Stimulated activated CD8-positive, alpha-beta memory T cell treated with anti-CD3 and anti-CD28 coated beads, Interleukin-4, amount 100 ng/mL, for 1 hour (primary cell): ENCODE data around the gene DLGAP3.

Experiments used
- DNase-seq, 2 donors: peaks; one replicate each; pipeline ENCODE4 v3.0.0-alpha.2; 2020; ENCODE audit warnings: low read depth in 2 of 2, low spot score in 1 of 2

Gene DLGAP3

GRCh38 chr1:34869760-34870159 lies 59.7 kb downstream of the DLGAP3 start:
- DNase-seq: no peak

DNA sequence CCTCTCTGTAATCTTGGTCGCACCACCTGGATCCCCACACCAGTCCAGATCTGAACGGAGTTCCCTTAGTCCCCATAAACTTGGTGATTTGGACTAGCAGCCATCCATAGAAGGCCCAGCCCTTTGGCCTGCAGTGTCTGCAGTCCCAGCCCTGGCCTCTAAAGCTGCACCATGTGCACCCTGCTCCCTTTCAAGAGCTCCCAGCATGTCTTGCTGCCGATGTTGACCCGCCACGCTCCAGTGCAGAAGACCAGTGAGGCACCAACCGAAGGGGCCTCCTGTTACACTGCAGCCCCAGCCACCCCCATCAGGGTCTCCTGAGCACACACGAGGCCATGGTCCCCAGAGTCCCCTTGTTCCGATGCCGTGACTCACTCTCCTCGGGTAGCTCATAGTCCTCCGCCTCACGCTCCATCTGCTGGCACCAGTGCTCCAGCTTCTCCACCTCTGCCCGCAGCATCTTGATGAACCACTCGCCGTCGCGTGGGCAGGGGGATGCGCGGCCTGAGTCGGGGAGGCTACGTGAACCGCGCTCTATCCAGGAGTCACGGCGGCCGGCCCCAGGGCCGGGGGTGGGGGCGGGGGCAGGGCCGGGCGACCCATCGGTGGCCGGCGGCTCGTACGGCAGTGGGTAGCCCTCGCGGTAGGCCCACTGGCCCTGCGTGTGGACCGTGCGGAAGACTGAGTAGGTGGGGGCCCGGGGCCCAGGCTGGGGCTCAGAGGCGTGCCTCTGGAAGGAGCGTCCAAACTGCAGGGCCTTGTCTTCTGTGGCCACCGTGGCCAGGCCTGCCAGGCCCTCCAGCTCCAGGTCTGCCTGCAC lies 61.0 kb downstream of the DLGAP3 start:
- DNase-seq: no peak

DNA sequence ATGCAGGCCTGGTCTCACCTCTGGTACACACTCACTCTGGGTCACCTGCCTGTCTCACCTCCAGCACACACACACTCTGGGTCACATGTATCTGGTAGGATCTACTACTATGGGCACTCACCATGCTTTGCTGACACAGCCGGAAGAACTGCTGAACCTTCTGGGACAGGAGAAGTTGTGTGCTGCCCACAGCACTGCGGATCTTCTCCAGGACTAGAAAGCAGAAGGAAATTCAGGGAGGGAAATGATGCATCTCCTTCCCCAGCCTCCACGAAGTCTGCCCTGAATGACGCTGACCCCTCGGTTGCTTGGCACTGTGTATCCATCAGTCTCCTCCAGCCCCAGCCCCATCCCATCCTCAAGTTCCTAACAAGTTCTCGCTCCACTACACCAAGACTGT lies 62.0 kb downstream of the DLGAP3 start:
- no peak for DNase-seq

GRCh38 chr1:34866762-34867109 lies 62.7 kb downstream of the DLGAP3 start:
- DNase-seq: no peak

GRCh38 chr1:34865981-34866761 lies 63.3 kb downstream of the DLGAP3 start:
- DNase-seq: peak; percentile 90 to 91

DNA sequence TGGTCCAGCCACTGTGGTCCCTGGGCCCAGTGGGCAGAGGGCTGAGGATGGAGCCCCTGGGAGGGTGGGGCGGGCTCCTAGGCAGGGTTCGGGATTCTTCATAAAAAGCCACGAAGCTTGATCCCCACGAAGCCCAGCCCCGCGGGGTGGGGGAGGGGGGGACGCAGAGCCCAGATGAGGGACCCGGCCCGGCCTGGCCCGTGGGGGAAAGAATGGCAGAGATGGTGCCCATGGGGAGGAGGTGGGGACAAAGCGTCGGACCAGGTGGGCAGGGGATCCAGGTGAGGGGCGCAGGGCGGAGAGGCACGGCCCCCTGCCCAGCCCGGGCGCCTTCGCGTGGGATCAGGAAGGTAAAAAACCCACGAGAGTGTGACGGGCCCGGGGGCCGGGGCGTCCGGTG lies 63.9 kb downstream of the DLGAP3 start:
- no peak for DNase-seq

DNA sequence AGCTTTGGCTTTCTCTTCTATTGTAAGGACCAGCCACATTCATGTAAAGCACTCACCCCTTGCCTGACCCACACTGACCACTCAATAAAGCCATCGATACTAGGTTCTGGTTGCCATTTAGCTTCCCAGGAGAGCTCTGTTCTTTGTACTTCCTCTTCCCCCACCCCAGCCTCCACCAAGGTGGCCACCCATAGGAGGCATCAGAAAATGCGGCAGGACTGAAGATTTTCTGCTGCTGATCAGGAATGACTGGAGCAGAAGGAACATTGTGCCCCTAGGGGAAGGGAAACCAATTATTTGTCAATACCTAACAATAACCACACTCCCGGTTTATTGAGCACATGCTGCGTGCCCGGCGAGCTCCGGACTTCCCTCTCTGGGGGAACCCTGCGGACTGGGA lies 64.7 kb downstream of the DLGAP3 start:
- no peak for DNase-seq

GRCh38 chr1:34863501-34863900 lies 65.9 kb downstream of the DLGAP3 start:
- DNase-seq: no peak

- peak; percentile 83 to 84 for DNase-seq
Observed at GRCh38 chr1:34859446-34860200, 69.8 kb downstream of the DLGAP3 start, which contains the start of gene SMIM12. Gene SMIM12 (minus strand): TSS chr1:34859749. CDS start chr1:34855977, 3,772 bp downstream.

DNA sequence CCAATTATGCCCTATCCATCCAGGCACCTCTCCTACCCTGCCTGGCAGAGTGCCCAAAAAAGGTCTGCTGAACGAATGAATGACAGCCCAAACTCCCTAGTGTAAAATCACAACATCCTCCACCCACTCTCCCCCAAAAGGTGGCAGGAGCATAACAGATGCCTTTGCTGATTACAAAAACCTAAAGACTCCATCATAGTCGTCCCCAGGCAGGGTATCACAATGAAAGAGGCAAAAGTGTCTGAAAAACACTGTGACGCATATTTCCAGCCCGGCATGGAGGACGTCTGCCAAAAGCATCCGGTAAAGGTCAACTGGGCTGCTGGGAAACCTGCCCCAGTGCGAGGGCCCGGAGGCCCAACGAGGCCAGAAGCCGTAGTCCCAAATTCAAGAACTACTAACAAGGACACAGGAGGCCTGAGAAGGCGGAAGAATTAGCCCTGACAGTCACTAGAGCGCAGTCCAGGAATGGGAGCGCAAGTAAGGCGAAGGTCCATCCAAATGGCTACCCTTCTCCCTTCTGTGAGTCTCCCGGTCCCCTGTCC lies 70.5 kb downstream of the DLGAP3 start:
- DNase-seq: no peak

- DNase-seq: no peak
Observed at GRCh38 chr1:34856697-34857096, 72.8 kb downstream of the DLGAP3 start.

DNA sequence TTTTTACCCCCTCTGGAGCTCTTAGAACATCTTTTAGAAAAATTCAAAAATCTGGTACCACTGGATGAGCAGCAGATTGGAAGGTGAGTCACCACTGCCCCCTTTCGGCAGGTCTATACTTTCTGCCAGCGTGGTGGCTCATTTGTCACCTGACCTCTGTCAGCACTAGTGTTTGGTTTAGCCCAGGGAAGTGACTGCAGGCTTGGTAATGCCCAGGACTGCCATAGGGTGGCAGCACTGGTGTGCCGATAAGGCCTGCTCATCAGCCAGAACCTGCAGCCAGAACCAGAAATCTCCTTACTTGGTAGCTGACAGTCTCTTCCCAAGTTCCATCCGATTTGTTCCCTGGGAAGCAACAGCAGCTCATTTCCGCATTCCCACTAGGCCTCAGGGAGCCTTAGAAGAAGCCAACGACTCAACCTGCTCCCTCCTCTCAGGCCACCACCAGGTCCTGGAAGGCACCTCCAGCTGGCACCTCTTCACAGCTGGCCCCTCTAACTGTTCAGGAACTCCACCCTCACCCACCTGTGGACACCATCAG lies 76.7 kb downstream of the DLGAP3 start:
- peak; percentile 53 to 75 for DNase-seq

DNA sequence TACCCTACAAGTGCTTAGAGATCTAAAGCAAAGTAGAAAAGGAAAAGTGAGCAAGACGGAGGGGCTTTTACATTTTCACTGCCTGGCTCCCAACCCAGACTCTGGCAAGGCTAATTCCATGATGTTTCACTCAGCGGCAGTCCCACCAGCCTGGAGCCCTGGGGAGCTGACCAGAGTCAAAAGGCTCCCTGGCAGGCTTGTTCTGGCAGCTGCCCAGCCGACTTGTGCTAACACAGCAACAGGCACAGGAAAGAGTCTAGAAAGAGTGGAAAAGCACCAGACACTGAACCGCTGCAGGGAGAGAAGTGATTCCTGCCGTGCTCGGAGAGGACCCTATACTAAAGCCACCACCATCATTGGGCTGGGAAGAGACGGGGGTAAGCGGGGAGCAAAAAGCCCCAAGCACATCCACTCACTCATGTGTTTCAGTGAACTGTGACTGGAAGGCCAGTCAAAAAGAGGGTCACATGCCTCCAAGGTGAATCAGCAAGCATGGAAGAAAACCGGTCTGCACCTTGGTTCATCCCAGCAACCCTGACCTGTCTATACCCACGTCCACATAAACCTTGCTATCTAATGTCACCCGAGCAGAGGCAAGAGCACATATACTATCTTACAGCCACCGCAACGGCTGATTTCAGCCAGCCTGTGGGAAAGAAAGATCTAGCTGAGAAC lies 77.9 kb downstream of the DLGAP3 start:
- no peak for DNase-seq

- no peak for DNase-seq
Observed at GRCh38 chr1:34850382-34850781, 79.1 kb downstream of the DLGAP3 start.

- DNase-seq: no peak
Observed at GRCh38 chr1:34847094-34847493, 82.4 kb downstream of the DLGAP3 start.

GRCh38 chr1:34846265-34846664 lies 83.2 kb downstream of the DLGAP3 start:
- no peak for DNase-seq

GRCh38 chr1:34845131-34845901 lies 84.1 kb downstream of the DLGAP3 start:
- no peak for DNase-seq

GRCh38 chr1:34844252-34844634 lies 85.2 kb downstream of the DLGAP3 start:
- DNase-seq: no peak

DNA sequence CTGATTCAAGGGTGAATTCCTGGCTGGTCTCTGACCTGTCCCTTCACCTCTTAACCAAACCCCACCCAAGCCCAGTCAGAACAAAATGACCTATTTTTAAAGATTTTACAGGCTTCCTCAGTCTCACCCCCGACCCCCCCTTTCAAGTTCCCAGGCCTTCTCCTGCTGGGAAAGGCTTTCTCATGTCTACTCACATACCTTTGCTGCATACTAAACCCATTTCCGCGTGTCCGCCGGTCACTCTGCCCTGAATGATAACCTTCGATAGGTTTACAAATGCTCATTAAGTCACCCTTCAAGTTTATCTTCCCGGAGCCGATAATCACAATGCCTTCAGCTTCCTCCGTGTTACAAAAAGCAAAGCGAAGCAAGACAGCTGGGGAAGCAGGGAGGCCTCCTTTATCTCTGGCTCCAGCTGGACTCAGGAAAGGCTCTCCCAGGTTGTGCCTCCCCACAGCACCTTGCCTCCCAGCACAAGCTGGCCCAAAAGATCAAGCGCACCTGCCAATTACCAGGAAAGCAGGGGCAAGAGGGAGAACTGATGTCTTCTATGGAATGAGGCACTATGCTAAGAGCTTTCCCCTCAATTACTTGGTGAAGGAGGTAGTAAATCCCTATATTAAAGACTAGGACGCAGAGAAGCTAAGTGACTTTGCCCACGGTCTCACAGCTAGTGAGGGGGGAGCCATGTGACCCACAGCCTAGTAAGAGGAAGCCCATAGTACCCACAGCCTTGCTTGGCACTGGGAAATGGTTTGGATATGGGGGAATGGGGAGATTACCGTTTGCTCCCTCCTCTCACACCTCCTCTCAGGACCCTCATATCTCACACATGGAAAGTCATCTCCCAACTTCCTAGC lies 85.8 kb downstream of the DLGAP3 start:
- no peak for DNase-seq
